Heart right ventricle (tissue), 16 donors: Measurements from ENCODE around the gene BMAL1. TPM values are rescaled to one million over a fixed set of nuclear protein-coding genes. Genes with fewer than 3 reads are reported as not detected.

Source experiments
- ATAC-seq, 8 donors: fragments of 200-7000 bp; cut with Tn5 transposase; one replicate each; pipeline ENCODE4 v1.9.1; 2020; ENCODE audit warnings: mild to moderate bottlenecking in 8 of 8, moderate library complexity in 8 of 8, moderate number of reproducible peaks in 1 of 8
- DNase-seq, 2 donors: peaks; one replicate each; pipeline ENCODE4 v3.0.0-alpha.2; 2020
- H3K27ac ChIP-seq, 10 donors: fragments of 200-600 bp; sonication (generic) in 2 of 10; one replicate each; pipeline versions ENCODE4 v1.5.0 to v1.8.0; 2020 to 2022; ENCODE audit warnings: mild to moderate bottlenecking in 3 of 10
- H3K27me3 ChIP-seq, 7 donors: fragments of 200-600 bp; one replicate each; pipeline ENCODE4 v1.8.0; 2021 to 2022; ENCODE audit warnings: mild to moderate bottlenecking in 2 of 7
- H3K36me3 ChIP-seq, 9 donors: fragments of 200-600 bp; sonication (generic) in 1 of 9; one replicate each; pipeline versions ENCODE4 v1.5.0 to v1.8.0; 2020 to 2022; ENCODE audit warnings: mild to moderate bottlenecking in 2 of 9
- H3K4me1 ChIP-seq, 9 donors: fragments of 200-600 bp; sonication (generic) in 1 of 9; one replicate each; pipeline versions ENCODE4 v1.5.0 to v1.8.0; 2020 to 2022; ENCODE audit warnings: mild to moderate bottlenecking in 4 of 9
- H3K4me3 ChIP-seq, 10 donors: fragments of 200-600 bp; sonication (generic) in 2 of 10; one replicate each; pipeline versions ENCODE4 v1.5.0 to v1.8.0; 2020 to 2022; ENCODE audit warnings: mild to moderate bottlenecking in 7 of 10, moderate library complexity in 2 of 10
- H3K9me3 ChIP-seq, 11 donors: fragments of 200-600 bp in 10 of 11; sonication (generic) in 2 of 11; one replicate each; pipeline versions ENCODE4 v1.5.0 to v1.8.0; 2013 to 2022; ENCODE audit warnings: mild to moderate bottlenecking in 2 of 11, control low read depth in 1 of 11, moderate library complexity in 1 of 11
- CTCF ChIP-seq, 9 donors: fragments of 200-600 bp; sonication (generic) in 2 of 9; IDR thresholded peaks; one replicate each; pipeline versions ENCODE4 v1.5.0 to v1.8.0; 2021 to 2022; ENCODE audit warnings: antibody characterized with exemption in 9 of 9, mild to moderate bottlenecking in 5 of 9, moderate library complexity in 1 of 9
- WGBS, 2 donors: extraction: QIAGEN DNeasy Blood & Tissue Kit; methylation state at CpG; one replicate each; pipeline ENCODE4 v1.1.7; 2013; ENCODE audit warnings: inconsistent platforms in 1 of 2; 5-methylcytosine and 5-hydroxymethylcytosine counted together
- intact Hi-C, 10 donors: fragments of 100-400 bp; cut with DNase I; formaldehyde crosslinking; loops; one replicate each; pipeline versions ENCODE4 v1.11.1 to v1.14.2; 2022
- polyA plus RNA-seq, 2 donors: library from polyadenylated mRNA; stranded (reverse); fragments of 200-250 nt; gene quantifications; one replicate each; pipeline ENCODE4 v1.2.3, GENCODE V29; 2013
- total RNA-seq, 10 donors: library from RNA; stranded (reverse); fragmentation: NEBNext Ultra II Directional in 3 of 10; extraction: Animal tissue kit (Norgen Biotek cat#: 25700) in 3 of 10; gene quantifications; one replicate each; pipeline versions ENCODE4 v1.2.1 to v1.2.4, GENCODE V29; 2021 to 2023
- donor health status: Arrhythmogenic right ventricular cardiomyopathy.
- donor health status: ischemic (EF 13 %, LVEDD 7.1; RV severe dilation, severe dysfunction).
- donor health status: healthy with polysubstance abuse.
- donor health status: DM: no; HTN: yes; CAD: no.
- donor health status: DM: no; HTN: no; CAD: no.
- donor health status: ischemic (EF 25% LVEDD 6.9; RV normal size, moderate dysfunction).
- donor health status: ischemic (EF 25% LVEDD 5.7; RV mildly dilated, moderate dysfunction).
- donor health status: healthy.
- donor health status: DM: yes; HTN: yes; CAD: no.
- donor health status: Ischemic cardiomyopathy.
- donor health status: ischemic (EF 35%, LVEDD 5.7; RV mildly dilated, moderate dysfunction).
- donor health status: nonischemic (EF 11% LVEDD 7.7; RV severe dilation, severe dysfunction).
- donor health status: DM: yes; HTN: yes; CAD: no.
- donor health status: PGD.
- donor health status: ischemic (EF 29% LVEDD 5.4; RV normal size, mild dysfunction).
- donor health status: nonischemic (EF 23%, LVEDD 6.1; RV moderate dilation, normal function).

The BMAL1 gene
- total and polyA plus RNA-seq, 12 donors = 2.9 to 19.9 (median 10.2) TPM

- ATAC-seq (peak in 3 of 8 donors; percentile 16 to 40 (median 20)), DNase-seq (no peak)
- no peak overlapping the region for H3K27ac ChIP-seq
Measured at GRCh38 chr11:13376838-13377237, 99.2 kb downstream of the BMAL1 start.

GRCh38 chr11:13378316-13378715, 100.7 kb downstream of the BMAL1 start:
- WGBS, 2 donors = 91 to 92% methylated on average over 2 of the region's 2 CpGs
- intact Hi-C loops = no loop called here
- TF ChIP-seq CTCF (IDR thresholded peaks at IDR 0.05) = no peak
- Histone ChIP-seq H3K36me3 (peaks cover 0 to 100% (median 42%) of the 10 kb centered on the region in 9 donors), H3K4me3 (no peak overlapping the region), H3K27ac (no peak overlapping the region), H3K4me1 (no peaks in the 10 kb centered on the region), H3K27me3 (no peaks in the 10 kb centered on the region), H3K9me3 (no peaks in the 10 kb centered on the region)
- no peak for ATAC-seq
- no peak for DNase-seq

More at GRCh38 chr11:13376838-13377237, 99.2 kb downstream of the BMAL1 start:
- Histone ChIP-seq H3K9me3 (no peaks in the 10 kb centered on the region), H3K27me3 (no peaks in the 10 kb centered on the region), H3K4me1 (no peaks in the 10 kb centered on the region), H3K36me3 (peaks cover 0 to 100% (median 54%) of the 10 kb centered on the region in 9 donors), H3K4me3 (no peak overlapping the region)
- no peak for TF ChIP-seq CTCF (IDR thresholded peaks at IDR 0.05)
- intact Hi-C loops = no loop called here
- 76 to 82% methylated on average over 8 of the region's 8 CpGs for WGBS, 2 donors

GRCh38 chr11:13380731-13381130, 103.1 kb downstream of the BMAL1 start:
- H3K27me3 ChIP-seq = no peaks in the 10 kb centered on the region
- TF ChIP-seq CTCF (IDR thresholded peaks at IDR 0.05) = no peak
- H3K4me3 ChIP-seq = no peak overlapping the region
- H3K27ac ChIP-seq = no peak overlapping the region
- no peaks in the 10 kb centered on the region for H3K9me3 ChIP-seq
- no peak for DNase-seq
- intact Hi-C loops = loop anchor here in 3 of 10 donors (10.0 kb wide), 1 partner anchor 84 kb away; the partner anchor contains the start of gene BTBD10 (in 3 of the 3)
- H3K36me3 ChIP-seq = peaks cover 0 to 100% (median 28%) of the 10 kb centered on the region in 9 donors
- 97 to 98% methylated on average over 2 of the region's 2 CpGs for WGBS, 2 donors
- peaks cover 0 to 9% (median 0%) of the 10 kb centered on the region in 9 donors for H3K4me1 ChIP-seq
- ATAC-seq = no peak

GRCh38 chr11:13382751-13383150, 105.2 kb downstream of the BMAL1 start:
- TF ChIP-seq CTCF (IDR thresholded peaks at IDR 0.05) = no peak
- Histone ChIP-seq H3K4me3 (no peak overlapping the region), H3K4me1 (peaks cover 0 to 11% (median 0%) of the 10 kb centered on the region in 9 donors), H3K27me3 (no peaks in the 10 kb centered on the region), H3K9me3 (no peaks in the 10 kb centered on the region), H3K36me3 (peaks cover 0 to 100% (median 33%) of the 10 kb centered on the region in 9 donors), H3K27ac (no peak overlapping the region)
- WGBS, 2 donors = 91 to 92% methylated on average over 3 of the region's 3 CpGs
- ATAC-seq (no peak), DNase-seq (no peak)
- intact Hi-C loops = loop anchor here in 3 of 10 donors (10.0 kb wide), 1 partner anchor 82 kb away; the partner anchor contains the start of gene BTBD10 (in 3 of the 3)
